SW480 (cell line): ENCODE measurements around the gene RXFP4.
"Not testable (repeated sequence)": the region's sequence is repeated elsewhere in the genome, so short reads cannot be mapped to it uniquely, and the experiment has no call there.

ENCODE experiments used
- DNase-seq: peaks from one replicate; pipeline ENCODE4 v3.0.0-alpha.2; 2016; ENCODE audit warnings: low spot score

The RXFP4 gene

GRCh38 chr1:155940993-155941844 lies at the start of gene RXFP4:
TSS of gene RXFP4 (plus strand) at chr1:155941638. CDS start at chr1:155941710, 72 bp downstream.
- peak; percentile 79 for DNase-seq

GRCh38 chr1:155892796-155893195 lies 48.6 kb upstream of the RXFP4 start:
- DNase-seq, result peak; percentile 22

- DNase-seq, result peak; percentile 53
Observed at GRCh38 chr1:155893389-155894142, 47.9 kb upstream of the RXFP4 start.

- not testable (repeated sequence) for DNase-seq
Observed at GRCh38 chr1:155895617-155896016, 45.8 kb upstream of the RXFP4 start.

- not testable (repeated sequence) for DNase-seq
Observed at GRCh38 chr1:155896476-155896875, 45.0 kb upstream of the RXFP4 start.

GRCh38 chr1:155897746-155898145 lies 43.7 kb upstream of the RXFP4 start:
- DNase-seq, result no peak

- no peak for DNase-seq
Observed at GRCh38 chr1:155898888-155899287, 42.5 kb upstream of the RXFP4 start.

- no peak for DNase-seq
Observed at GRCh38 chr1:155899683-155900082, 41.8 kb upstream of the RXFP4 start.

- no peak for DNase-seq
Observed at GRCh38 chr1:155900161-155900560, 41.3 kb upstream of the RXFP4 start.

GRCh38 chr1:155904261-155904660 lies 37.2 kb upstream of the RXFP4 start:
- no peak for DNase-seq

GRCh38 chr1:155909894-155910293 lies 31.5 kb upstream of the RXFP4 start:
- no peak for DNase-seq

- DNase-seq, result peak; percentile 46
Observed at GRCh38 chr1:155910621-155911121, 30.8 kb upstream of the RXFP4 start.

- DNase-seq, result peak; percentile 78
Observed at GRCh38 chr1:155911156-155912055, 30.0 kb upstream of the RXFP4 start, which contains the start of gene RIT1. TSS of gene RIT1 (minus strand) at chr1:155911349. CDS start at chr1:155910761, 588 bp downstream.

GRCh38 chr1:155912056-155912536 lies 29.3 kb upstream of the RXFP4 start:
- DNase-seq, result peak; percentile 17

GRCh38 chr1:155913969-155914757 lies 27.3 kb upstream of the RXFP4 start:
- DNase-seq, result no peak

- no peak for DNase-seq
Observed at GRCh38 chr1:155918660-155919059, 22.8 kb upstream of the RXFP4 start.

- no peak for DNase-seq
Observed at GRCh38 chr1:155919801-155920200, 21.6 kb upstream of the RXFP4 start.

- no peak for DNase-seq
Observed at GRCh38 chr1:155920717-155921116, 20.7 kb upstream of the RXFP4 start.

- no peak for DNase-seq
Observed at GRCh38 chr1:155925506-155925905, 15.9 kb upstream of the RXFP4 start.

- DNase-seq, result no peak
Observed at GRCh38 chr1:155929057-155929456, 12.4 kb upstream of the RXFP4 start.

GRCh38 chr1:155930725-155931124 lies 10.7 kb upstream of the RXFP4 start:
- DNase-seq, result not testable (repeated sequence)
